K562 (cell line): ENCODE results near the gene MYCBP. TPM values are rescaled to one million over a fixed set of nuclear protein-coding genes. Genes with fewer than 3 reads are reported as not detected.

Experiments
- BACH1 ChIP-seq: fragments of 200-800 bp; sonication (Bioruptor generic); IDR thresholded peaks from 2 replicates; pipeline ENCODE4 v1.6.1; 2016; ENCODE audit warnings: missing genetic modification characterization, missing compliant biosample characterization
- C11orf30 ChIP-seq: fragments of 450-650 bp; IDR thresholded peaks from 2 replicates; pipeline ENCODE4 v1.6.1; 2016; ENCODE audit warnings: low read depth, mild to moderate bottlenecking
- CC2D1A ChIP-seq: fragments of 450-650 bp; IDR thresholded peaks from 2 replicates; pipeline ENCODE4 v1.6.1; 2017; ENCODE audit warnings: mild to moderate bottlenecking
- EHMT2 ChIP-seq: fragments of 450-650 bp; IDR thresholded peaks from 2 replicates; pipeline ENCODE4 v1.6.1; 2018; ENCODE audit warnings: antibody characterized with exemption
- ELF1 ChIP-seq: fragments of 200-800 bp; sonication (Bioruptor generic); IDR thresholded peaks from 2 replicates; pipeline ENCODE4 v1.6.1; 2016; ENCODE audit warnings: missing genetic modification characterization, missing compliant biosample characterization
- ESRRB ChIP-seq: fragments of 250-450 bp; sonication (Bioruptor Pico); IDR thresholded peaks from 2 replicates; pipeline ENCODE4 v1.5.0; 2020; ENCODE audit warnings: mild to moderate bottlenecking, moderate library complexity, borderline replicate concordance
- FUS ChIP-seq: fragments of 200-400 bp; formaldehyde crosslinking; optimal IDR thresholded peaks from 2 replicates; pipeline ENCODE3; 2017; ENCODE audit warnings: low read depth, low read length
- GATAD2B ChIP-seq: fragments of 450-650 bp; IDR thresholded peaks from 2 replicates; pipeline ENCODE4 v1.6.1; 2017; ENCODE audit warnings: mild to moderate bottlenecking, borderline replicate concordance
- GTF2E2 ChIP-seq: fragments of 200-800 bp; sonication (Bioruptor generic); IDR thresholded peaks from 2 replicates; pipeline ENCODE4 v1.6.1; 2016; ENCODE audit warnings: missing genetic modification characterization, missing compliant biosample characterization
- HDAC3 ChIP-seq: fragments of 450-650 bp; IDR thresholded peaks from 2 replicates; pipeline ENCODE4 v1.6.1; 2018; ENCODE audit warnings: borderline replicate concordance, mild to moderate bottlenecking, moderate library complexity; ENCODE audit not compliant: partially characterized antibody
- HNRNPK ChIP-seq: fragments of 200-400 bp; formaldehyde crosslinking; IDR thresholded peaks from one replicate; pipeline ENCODE4 v1.6.1; 2018; ENCODE audit warnings: mild to moderate bottlenecking, low read depth, low read length; ENCODE audit not compliant: poor library complexity, severe bottlenecking
- KHSRP ChIP-seq: fragments of 450-650 bp; IDR thresholded peaks from 2 replicates; pipeline ENCODE4 v1.6.1; 2017
- MLX ChIP-seq, 2 experiments: fragments of 450-650 bp in 1 of 2; sonication (generic) in 1 of 2; formaldehyde crosslinking; conservative IDR thresholded peaks; 2 replicates each; pipeline versions ENCODE4 v1.4.0 to v1.8.1; 2020 to 2022; ENCODE audit warnings: mild to moderate bottlenecking in 1 of 2, missing genetic modification reagents in 1 of 2
- POU5F1 ChIP-seq: fragments of 150-350 bp; IDR thresholded peaks from 2 replicates; pipeline ENCODE4 v1.6.1; 2014; ENCODE audit warnings: borderline replicate concordance, low read length, low read depth, mild to moderate bottlenecking; ENCODE audit not compliant: partially characterized antibody
- PRPF4 ChIP-seq: fragments of 200-400 bp; formaldehyde crosslinking; IDR thresholded peaks from one replicate; pipeline ENCODE4 v1.6.1; 2017; ENCODE audit warnings: low read length, low read depth, mild to moderate bottlenecking; ENCODE audit not compliant: insufficient read depth, poor library complexity, severe bottlenecking
- RB1 ChIP-seq: fragments of 450-650 bp; IDR thresholded peaks from 2 replicates; pipeline ENCODE4 v1.6.1; 2017; ENCODE audit warnings: low read depth, mild to moderate bottlenecking
- RBM34 ChIP-seq: fragments of 200-400 bp; formaldehyde crosslinking; IDR thresholded peaks from 2 replicates; pipeline ENCODE4 v1.6.1; 2018; ENCODE audit warnings: low read length, borderline replicate concordance; ENCODE audit not compliant: insufficient read depth
- SMAD3 ChIP-seq: fragments of 450-650 bp; formaldehyde crosslinking; conservative IDR thresholded peaks from 2 replicates; pipeline ENCODE4 v1.4.0; 2020; ENCODE audit warnings: mild to moderate bottlenecking
- TARDBP ChIP-seq: fragments of 450-650 bp; IDR thresholded peaks from 2 replicates; pipeline ENCODE4 v1.6.1; 2016
- ZFP36 ChIP-seq: fragments of 150-350 bp; IDR thresholded peaks from 2 replicates; pipeline ENCODE4 v1.6.1; 2018; ENCODE audit warnings: low read length, low read depth; ENCODE audit not compliant: partially characterized antibody
- ZNF121 ChIP-seq: sonication (generic); formaldehyde crosslinking; conservative IDR thresholded peaks from 2 replicates; pipeline ENCODE4 v1.8.0; 2022; ENCODE audit warnings: missing genetic modification reagents
- ZNF165 ChIP-seq: fragments of 250-450 bp; sonication (Bioruptor Pico); IDR thresholded peaks from 2 replicates; pipeline ENCODE4 v1.4.0; 2020; ENCODE audit warnings: borderline replicate concordance
- ZNF239 ChIP-seq: fragments of 250-450 bp; sonication (Bioruptor Pico); IDR thresholded peaks from 2 replicates; pipeline ENCODE4 v1.4.0; 2020; ENCODE audit warnings: mild to moderate bottlenecking
- ZNF324 ChIP-seq: fragments of 250-450 bp; sonication (Bioruptor Pico); IDR thresholded peaks from 2 replicates; pipeline ENCODE4 v1.4.0; 2020; ENCODE audit warnings: mild to moderate bottlenecking
- ZNF639 ChIP-seq, 2 experiments: fragments of 200-800 bp in 1 of 2; sonication (Bioruptor generic) in 1 of 2; sonication (generic) in 1 of 2; formaldehyde crosslinking in 1 of 2; IDR thresholded peaks in 1 of 2; conservative IDR thresholded peaks in 1 of 2; 2 replicates each; pipeline versions ENCODE4 v1.5.0 to v1.6.1; 2016 to 2020; ENCODE audit warnings: missing compliant biosample characterization in 1 of 2, missing genetic modification characterization in 1 of 2, missing genetic modification reagents in 1 of 2
- ZNF695 ChIP-seq: fragments of 450-650 bp; formaldehyde crosslinking; IDR thresholded peaks from 2 replicates; pipeline ENCODE4 v1.4.0; 2020; ENCODE audit warnings: mild to moderate bottlenecking, moderate library complexity
- ZNF707 ChIP-seq: fragments of 250-450 bp; sonication (Bioruptor Pico); conservative IDR thresholded peaks from 2 replicates; pipeline ENCODE4 v1.8.0; 2022; ENCODE audit warnings: inconsistent platforms, mild to moderate bottlenecking, moderate library complexity
- ZNF717 ChIP-seq: fragments of 250-450 bp; sonication (Bioruptor Pico); IDR thresholded peaks from 2 replicates; pipeline ENCODE4 v1.5.0; 2021
- ZNF778 ChIP-seq: fragments of 450-650 bp; formaldehyde crosslinking; IDR thresholded peaks from 2 replicates; pipeline ENCODE4 v1.4.0; 2020; ENCODE audit warnings: mild to moderate bottlenecking, moderate library complexity
- polyA plus RNA-seq, 8 experiments: library from polyadenylated mRNA; depleted of rRNA in 4 of 8; stranded (reverse) in 5 of 8; unstranded in 3 of 8; fragments of >200 nt; fragmentation: Nextera tagmentation in 2 of 8; fragmentation: Illumina TruSeq in 1 of 8; extraction: Ambion mirVana in 2 of 8; extraction: Trizol in 1 of 8; gene quantifications; 2 replicates each; pipeline versions ENCODE4 v1.2.1 to v1.2.3, GENCODE V29; 2011 to 2014; ENCODE audit warnings: inconsistent platforms in 1 of 8, missing spikeins in 1 of 8
- total RNA-seq, 7 experiments: library from RNA; depleted of rRNA in 6 of 7; stranded (reverse); fragments of >200 nt in 6 of 7; fragmentation: Illumina TruSeq in 2 of 7; extraction: Trizol in 2 of 7; gene quantifications; 2 replicates each; pipeline versions ENCODE4 v1.2.1 to v1.2.3, GENCODE V29; 2011 to 2021; ENCODE audit warnings: low replicate concordance in 1 of 7

The MYCBP gene
- total and polyA plus RNA-seq, 9 of the 15 experiments (the other 6 are each of a cell fraction or from before 2014, with no cell fraction given), result 32.3 to 253 (median 72.9) TPM

GRCh38 chr1:38873027-38873969, at the start of gene MYCBP (continued):
- TF ChIP-seq HNRNPK (no peak), ZNF239 (CRISPR knock-in tag) (no peak), SMAD3 (no peak), ZFP36 (no peak), ELF1 (tag) (peak; percentile 32; the same call in 1 of the 2 replicates), CC2D1A (no peak), ESRRB (CRISPR knock-in tag) (no peak), ZNF165 (no peak), KHSRP (no peak), ZNF695 (CRISPR knock-in tag) (no peak), ZNF717 (CRISPR knock-in tag) (no peak), GTF2E2 (tag) (no peak), ZNF778 (CRISPR knock-in tag) (no peak), C11orf30 (peak; percentile 30; the same call in 1 of the 2 replicates), FUS (no peak), ZNF121 (CRISPR knock-in tag) (no peak), RBM34 (peak; percentile 30; the same call in 1 of the 2 replicates), POU5F1 (no peak), RB1 (peak; percentile 62; the same call in 1 of the 2 replicates), MLX (CRISPR knock-in tag; conservative IDR thresholded peaks at IDR 0.05) (no peak), ZNF707 (CRISPR knock-in tag) (no peak), HDAC3 (no peak), GATAD2B (no peak), ZNF639 (CRISPR knock-in tag; conservative IDR thresholded peaks at IDR 0.05 in 1 of 2, IDR thresholded peaks at IDR 0.05 in 1 of 2) (no peak), ZNF324 (CRISPR knock-in tag) (no peak), TARDBP (0 out of 2 replicates have a peak, but pooled peaks have one; percentile 21), PRPF4 (no peak), EHMT2 (no peak), BACH1 (no peak)
